ENCODE data around the gene TSFM.
A peak's percentile ranks its signal among the peaks of the same experiment; 100 is the strongest.

TSFM gene

GRCh38 chr12:57751788-57752667 lies 30.6 kb upstream of the TSFM start, which contains the start of gene CDK4:
TSS of gene CDK4 (minus strand) at chr12:57752310. CDS start at chr12:57751717, 593 bp downstream.
- Histone ChIP-seq H3K9me3 (replicated peaks; ENCODE audit: insufficient read depth, low read length) (no peaks in the 10 kb centered on the region), H3K36me3 (replicated peaks; ENCODE audit: insufficient read depth, low read length) (peaks cover 6% of the 10 kb centered on the region; the same call in 1 of the 2 replicates), H3K9ac (ENCODE audit: low read length) (peak within 1 kb of the TSS; percentile 88), H4K20me1 (ENCODE audit: insufficient read depth, low read length) (no peaks in the 10 kb centered on the region), H3K4me3 (ENCODE audit: low read length) (peak within 1 kb of the TSS; percentile 72), H3K4me1 (ENCODE audit: low read length) (peaks cover 31% of the 10 kb centered on the region), H3K4me2 (ENCODE audit: low read depth, low read length) (peak within 1 kb of the TSS; percentile 94), H3K27me3 (replicated peaks; ENCODE audit: insufficient read depth, low read length) (no peaks in the 10 kb centered on the region), H3K9me2 (replicated peaks; ENCODE audit: insufficient read depth, low read length) (no peaks in the 10 kb centered on the region), H3K79me2 (ENCODE audit: low read length) (peaks cover 40% of the 10 kb centered on the region), H3F3A (ENCODE audit: insufficient read depth, low read length) (peaks cover 34% of the 10 kb centered on the region), H2AFZ (ENCODE audit: low read length) (peak within 1 kb of the TSS; percentile 66), H3K27ac (ENCODE audit: low read length) (peak within 1 kb of the TSS; percentile 52)
- DNase-seq, result peak; percentile 99
- TF ChIP-seq EZH2phosphoT487 (IDR thresholded peaks at IDR 0.05; ENCODE audit: low read length) (no peak), EZH2 (optimal IDR thresholded peaks at IDR 0.05; ENCODE audit: low read depth, low read length) (no peak)
- TF ChIP-seq, protein P1, sequence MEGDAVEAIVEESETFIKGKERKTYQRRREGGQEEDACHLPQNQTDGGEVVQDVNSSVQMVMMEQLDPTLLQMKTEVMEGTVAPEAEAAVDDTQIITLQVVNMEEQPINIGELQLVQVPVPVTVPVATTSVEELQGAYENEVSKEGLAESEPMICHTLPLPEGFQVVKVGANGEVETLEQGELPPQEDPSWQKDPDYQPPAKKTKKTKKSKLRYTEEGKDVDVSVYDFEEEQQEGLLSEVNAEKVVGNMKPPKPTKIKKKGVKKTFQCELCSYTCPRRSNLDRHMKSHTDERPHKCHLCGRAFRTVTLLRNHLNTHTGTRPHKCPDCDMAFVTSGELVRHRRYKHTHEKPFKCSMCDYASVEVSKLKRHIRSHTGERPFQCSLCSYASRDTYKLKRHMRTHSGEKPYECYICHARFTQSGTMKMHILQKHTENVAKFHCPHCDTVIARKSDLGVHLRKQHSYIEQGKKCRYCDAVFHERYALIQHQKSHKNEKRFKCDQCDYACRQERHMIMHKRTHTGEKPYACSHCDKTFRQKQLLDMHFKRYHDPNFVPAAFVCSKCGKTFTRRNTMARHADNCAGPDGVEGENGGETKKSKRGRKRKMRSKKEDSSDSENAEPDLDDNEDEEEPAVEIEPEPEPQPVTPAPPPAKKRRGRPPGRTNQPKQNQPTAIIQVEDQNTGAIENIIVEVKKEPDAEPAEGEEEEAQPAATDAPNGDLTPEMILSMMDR (IDR thresholded peaks at IDR 0.05; ENCODE audit: low read length), result no peak

- Histone ChIP-seq H3K9ac (ENCODE audit: low read length) (peak overlapping the region; percentile 46; the same call in 1 of the 2 replicates), H3K4me1 (ENCODE audit: low read length) (peaks cover 31% of the 10 kb centered on the region), H3K27ac (ENCODE audit: low read length) (peak overlapping the region; percentile 52; the same call in 1 of the 2 replicates), H3K4me3 (ENCODE audit: low read length) (peak overlapping the region; percentile 55), H3K4me2 (ENCODE audit: low read depth, low read length) (peak overlapping the region; percentile 94), H4K20me1 (ENCODE audit: insufficient read depth, low read length) (no peaks in the 10 kb centered on the region), H3K9me2 (replicated peaks; ENCODE audit: insufficient read depth, low read length) (no peaks in the 10 kb centered on the region), H3K79me2 (ENCODE audit: low read length) (peaks cover 40% of the 10 kb centered on the region), H3K36me3 (replicated peaks; ENCODE audit: insufficient read depth, low read length) (peaks cover 4% of the 10 kb centered on the region; the same call in 1 of the 2 replicates), H3K27me3 (replicated peaks; ENCODE audit: insufficient read depth, low read length) (no peaks in the 10 kb centered on the region), H2AFZ (ENCODE audit: low read length) (peak overlapping the region; percentile 66), H3F3A (ENCODE audit: insufficient read depth, low read length) (peaks cover 30% of the 10 kb centered on the region), H3K9me3 (replicated peaks; ENCODE audit: insufficient read depth, low read length) (no peaks in the 10 kb centered on the region)
- no peak for TF ChIP-seq EZH2 (optimal IDR thresholded peaks at IDR 0.05; ENCODE audit: low read depth, low read length)
- TF ChIP-seq EZH2phosphoT487 (IDR thresholded peaks at IDR 0.05; ENCODE audit: low read length), result no peak
- TF ChIP-seq, protein P1 (IDR thresholded peaks at IDR 0.05; ENCODE audit: low read length), result no peak
- DNase-seq, result no peak
Observed at GRCh38 chr12:57752668-57753000, 30.0 kb upstream of the TSFM start.

- no peaks in the 10 kb centered on the region for H3K9me3 ChIP-seq (replicated peaks; ENCODE audit: insufficient read depth, low read length)
- TF ChIP-seq EZH2 (optimal IDR thresholded peaks at IDR 0.05; ENCODE audit: low read depth, low read length) (no peak), EZH2phosphoT487 (IDR thresholded peaks at IDR 0.05; ENCODE audit: low read length) (no peak)
- TF ChIP-seq, protein P1 (IDR thresholded peaks at IDR 0.05; ENCODE audit: low read length), result no peak
- H3K9me2 ChIP-seq (replicated peaks; ENCODE audit: insufficient read depth, low read length), result no peaks in the 10 kb centered on the region
- H3K79me2 ChIP-seq (ENCODE audit: low read length), result peaks cover 41% of the 10 kb centered on the region
- no peak overlapping the region; the same call in 1 of the 2 replicates for H3K27ac ChIP-seq (ENCODE audit: low read length)
- peak overlapping the region; percentile 95 for H3K4me2 ChIP-seq (ENCODE audit: low read depth, low read length)
- H3K4me3 ChIP-seq (ENCODE audit: low read length), result peak overlapping the region; percentile 67; the same call in 1 of the 2 replicates
- no peaks in the 10 kb centered on the region for H3K27me3 ChIP-seq (replicated peaks; ENCODE audit: insufficient read depth, low read length)
- no peak overlapping the region for H3K9ac ChIP-seq (ENCODE audit: low read length)
- H3K4me1 ChIP-seq (ENCODE audit: low read length), result peaks cover 31% of the 10 kb centered on the region
- H4K20me1 ChIP-seq (ENCODE audit: insufficient read depth, low read length), result no peaks in the 10 kb centered on the region
- peaks cover 23% of the 10 kb centered on the region for H3F3A ChIP-seq (ENCODE audit: insufficient read depth, low read length)
- no peak for DNase-seq
- H3K36me3 ChIP-seq (replicated peaks; ENCODE audit: insufficient read depth, low read length), result peaks cover 4% of the 10 kb centered on the region; the same call in 1 of the 2 replicates
- H2AFZ ChIP-seq (ENCODE audit: low read length), result peak overlapping the region; percentile 82; the same call in 1 of the 2 replicates
Observed at GRCh38 chr12:57753756-57754337, 28.7 kb upstream of the TSFM start.

All from MM.1S (cell line).